Neural cell (in vitro differentiated cells): ENCODE measurements around the gene SERTAD1. TPM values are rescaled to one million over a fixed set of nuclear protein-coding genes. Genes with fewer than 3 reads are reported as not detected.

ENCODE experiments used
- H2AFZ ChIP-seq: fragments of 200-600, 300-800 bp; sonication (generic), shearing (Covaris generic); 2 replicates; pipeline ENCODE4 v1.6.0; 2014; ENCODE audit warnings: low read depth, mild to moderate bottlenecking, antibody characterized with exemption, low read length, moderate library complexity
- H3F3A ChIP-seq: fragments of 200-600 bp; shearing (Covaris generic); 2 replicates; pipeline ENCODE4 v1.6.1; 2016; ENCODE audit warnings: mild to moderate bottlenecking, moderate library complexity, mixed read lengths, antibody characterized with exemption, low read length; ENCODE audit not compliant: insufficient read depth, poor library complexity, severe bottlenecking
- H3K27ac ChIP-seq: fragments of 200-600, 300-800 bp; sonication (generic), shearing (Covaris generic); 2 replicates; pipeline ENCODE4 v1.5.1; 2014; ENCODE audit warnings: mild to moderate bottlenecking, low read length, moderate library complexity
- H3K27me3 ChIP-seq: fragments of 300-800, 200-600 bp; sonication (generic), shearing (Covaris generic); 2 replicates; pipeline ENCODE4 v1.6.0; 2014; ENCODE audit warnings: mild to moderate bottlenecking, low read depth, low read length, moderate library complexity; ENCODE audit not compliant: insufficient read depth
- H3K36me3 ChIP-seq: fragments of 300-800, 200-600 bp; sonication (generic), shearing (Covaris generic); 2 replicates; pipeline ENCODE4 v1.5.1; 2014; ENCODE audit warnings: mild to moderate bottlenecking, antibody characterized with exemption, low read length, moderate library complexity; ENCODE audit not compliant: insufficient read depth
- H3K4me2 ChIP-seq: fragments of 300-800, 200-600 bp; sonication (generic), shearing (Covaris generic); 2 replicates; pipeline ENCODE4 v1.6.0; 2014; ENCODE audit warnings: mild to moderate bottlenecking, low read length
- H3K4me3 ChIP-seq: fragments of 300-800, 200-600 bp; sonication (generic), shearing (Covaris generic); 2 replicates; pipeline ENCODE4 v1.5.1; 2014; ENCODE audit warnings: mild to moderate bottlenecking, low read length, moderate library complexity
- H3K79me2 ChIP-seq: fragments of 200-600 bp; shearing (Covaris generic); replicated peaks from 2 replicates; pipeline ENCODE4 v1.6.0; 2014; ENCODE audit warnings: mild to moderate bottlenecking, low read length, moderate library complexity; ENCODE audit not compliant: insufficient read depth
- H3K9ac ChIP-seq: fragments of 300-800, 200-600 bp; sonication (generic), shearing (Covaris generic); 2 replicates; pipeline ENCODE4 v1.6.1; 2016; ENCODE audit warnings: mild to moderate bottlenecking, low read length, mixed read lengths
- H3K9me2 ChIP-seq: fragments of 200-600 bp; shearing (Covaris generic); 2 replicates; pipeline ENCODE4 v1.6.1; 2016; ENCODE audit warnings: mild to moderate bottlenecking, low read length, mixed read lengths; ENCODE audit not compliant: insufficient read depth
- H3K9me3 ChIP-seq: fragments of 200-600, 300-800 bp; sonication (generic), shearing (Covaris generic); 2 replicates; pipeline ENCODE4 v1.6.1; 2016; ENCODE audit warnings: mild to moderate bottlenecking, mixed run types, low read length, moderate library complexity, mixed read lengths
- H4K20me1 ChIP-seq: fragments of 200-600 bp; shearing (Covaris generic); 2 replicates; pipeline ENCODE4 v1.6.1; 2016; ENCODE audit warnings: mild to moderate bottlenecking, mixed run types; ENCODE audit not compliant: insufficient read depth
- CTCF ChIP-seq: fragments of 450-650 bp; IDR thresholded peaks from 2 replicates; pipeline ENCODE4 v1.5.1; 2014; ENCODE audit warnings: antibody characterized with exemption, mild to moderate bottlenecking, moderate library complexity; ENCODE audit not compliant: poor library complexity, severe bottlenecking
- EP300 ChIP-seq: fragments of 450-650 bp; conservative IDR thresholded peaks from 2 replicates; pipeline ENCODE4 v1.6.1; 2014; ENCODE audit warnings: antibody characterized with exemption, mild to moderate bottlenecking, moderate library complexity; ENCODE audit not compliant: poor library complexity, severe bottlenecking
- EZH2 ChIP-seq: fragments of 200-600, 300-800 bp; shearing (Covaris generic), sonication (generic); IDR thresholded peaks from 2 replicates; pipeline ENCODE4 v1.6.1; 2014; ENCODE audit warnings: antibody characterized with exemption, low read length, borderline replicate concordance, mild to moderate bottlenecking; ENCODE audit not compliant: insufficient read depth, poor library complexity, severe bottlenecking
- MXI1 ChIP-seq: fragments of 450-650 bp; conservative IDR thresholded peaks from 2 replicates; pipeline ENCODE4 v1.6.1; 2014; ENCODE audit warnings: antibody characterized with exemption, mild to moderate bottlenecking; ENCODE audit not compliant: poor library complexity, severe bottlenecking
- POLR2AphosphoS5 ChIP-seq: IDR thresholded peaks from 2 replicates; pipeline ENCODE4 v1.6.1; 2012
- RAD21 ChIP-seq: fragments of 450-650 bp; conservative IDR thresholded peaks from 2 replicates; pipeline ENCODE4 v1.6.1; 2014; ENCODE audit warnings: antibody characterized with exemption, mild to moderate bottlenecking, moderate library complexity
- REST ChIP-seq: IDR thresholded peaks from 2 replicates; pipeline ENCODE4 v1.6.1; 2012; ENCODE audit warnings: borderline replicate concordance
- SMC3 ChIP-seq: fragments of 450-650 bp; conservative IDR thresholded peaks from 2 replicates; pipeline ENCODE4 v1.6.1; 2014; ENCODE audit warnings: antibody characterized with exemption, mild to moderate bottlenecking, moderate library complexity; ENCODE audit not compliant: poor library complexity
- TAF1 ChIP-seq: IDR thresholded peaks from 2 replicates; pipeline ENCODE4 v1.6.1; 2012; ENCODE audit warnings: low read depth
- polyA plus RNA-seq: library from polyadenylated mRNA; depleted of rRNA; stranded (reverse); fragments of >200 nt; gene quantifications from 2 replicates; pipeline ENCODE4 v1.2.3, GENCODE V29; 2014

The SERTAD1 gene
- polyA plus RNA-seq, 1 donor from 2014 or later, result 3.3 TPM

GRCh38 chr19:40461669-40462221 lies 36.0 kb upstream of the SERTAD1 start:
- Histone ChIP-seq H3K9me3 (no peaks in the 10 kb centered on the region), H3K27ac (no peak overlapping the region), H3F3A (no peaks in the 10 kb centered on the region), H3K4me2 (no peak overlapping the region), H3K79me2 (no peaks in the 10 kb centered on the region), H3K27me3 (peaks cover 4% of the 10 kb centered on the region), H3K36me3 (no peaks in the 10 kb centered on the region), H2AFZ (no peak overlapping the region), H3K9me2 (no peaks in the 10 kb centered on the region), H3K4me3 (no peak overlapping the region), H4K20me1 (no peaks in the 10 kb centered on the region), H3K9ac (no peak overlapping the region)
- TF ChIP-seq CTCF, result no peak
- no peak for TF ChIP-seq MXI1
- no peak for TF ChIP-seq REST
- TF ChIP-seq EZH2, result no peak
- no peak for TF ChIP-seq POLR2AphosphoS5

- TF ChIP-seq RAD21 (no peak), EZH2 (no peak), POLR2AphosphoS5 (no peak), CTCF (no peak), REST (no peak), TAF1 (no peak), EP300 (no peak), SMC3 (no peak), MXI1 (no peak)
- Histone ChIP-seq H3K9me2 (no peaks in the 10 kb centered on the region), H3K27me3 (no peaks in the 10 kb centered on the region), H3K36me3 (no peaks in the 10 kb centered on the region), H2AFZ (no peak overlapping the region), H3K4me2 (no peak overlapping the region), H3K4me3 (no peak overlapping the region), H3F3A (no peaks in the 10 kb centered on the region), H3K27ac (no peak overlapping the region), H3K79me2 (no peaks in the 10 kb centered on the region), H3K9ac (no peak overlapping the region), H4K20me1 (no peaks in the 10 kb centered on the region), H3K9me3 (no peaks in the 10 kb centered on the region)
Observed at GRCh38 chr19:40460185-40460584, 34.4 kb upstream of the SERTAD1 start.
